T-helper 9 cell (primary cell): ENCODE measurements around the gene UQCR10.

ENCODE experiments used
- DNase-seq: peaks from one replicate; pipeline ENCODE4 v3.0.0-alpha.2; 2020

The UQCR10 gene

GRCh38 chr22:29799217-29799680, 32.1 kb downstream of the UQCR10 start:
- no peak for DNase-seq

GRCh38 chr22:29801153-29801552, 34.0 kb downstream of the UQCR10 start:
- no peak for DNase-seq

- DNase-seq, result no peak
Observed at GRCh38 chr22:29801796-29802195, 34.6 kb downstream of the UQCR10 start.

GRCh38 chr22:29803190-29803589, 36.0 kb downstream of the UQCR10 start:
- no peak for DNase-seq

- DNase-seq, result no peak
Observed at GRCh38 chr22:29804985-29805384, 37.8 kb downstream of the UQCR10 start.

GRCh38 chr22:29806196-29806595, 39.0 kb downstream of the UQCR10 start:
- DNase-seq, result no peak

GRCh38 chr22:29810216-29810615, 43.0 kb downstream of the UQCR10 start:
- no peak for DNase-seq

- DNase-seq, result no peak
Observed at GRCh38 chr22:29811377-29811776, 44.2 kb downstream of the UQCR10 start.

GRCh38 chr22:29813126-29813525, 46.0 kb downstream of the UQCR10 start:
- no peak for DNase-seq

- no peak for DNase-seq
Observed at GRCh38 chr22:29813563-29813962, 46.4 kb downstream of the UQCR10 start.

- DNase-seq, result no peak
Observed at GRCh38 chr22:29814003-29814402, 46.8 kb downstream of the UQCR10 start.

- DNase-seq, result no peak
Observed at GRCh38 chr22:29815580-29815979, 48.4 kb downstream of the UQCR10 start.

- DNase-seq, result no peak
Observed at GRCh38 chr22:29816128-29816527, 49.0 kb downstream of the UQCR10 start.

- no peak for DNase-seq
Observed at GRCh38 chr22:29816539-29816938, 49.4 kb downstream of the UQCR10 start.

- DNase-seq, result no peak
Observed at GRCh38 chr22:29816980-29817379, 49.8 kb downstream of the UQCR10 start.

GRCh38 chr22:29817724-29818123, 50.6 kb downstream of the UQCR10 start:
- DNase-seq, result no peak

- DNase-seq, result no peak
Observed at GRCh38 chr22:29819501-29819900, 52.3 kb downstream of the UQCR10 start.
